H1 (cell line): Measurements from ENCODE around the gene UGT2B7. TPM values are rescaled to one million over a fixed set of nuclear protein-coding genes. Genes with fewer than 3 reads are reported as not detected.
"Not testable (repeated sequence)": the region's sequence is repeated elsewhere in the genome, so short reads cannot be mapped to it uniquely, and the experiment has no call there.

Source experiments
- CTCF ChIA-PET: fragments of 300-600 bp; sonication (Branson Sonifier 250); formaldehyde crosslinking; loops from one replicate; lab custom pipeline; 2021; ENCODE audit not compliant: partially characterized antibody; lab: Charles Lee
- POLR2A ChIA-PET: fragments of 300-600 bp; sonication (Branson Sonifier 250); formaldehyde crosslinking; loops from one replicate; lab custom pipeline; 2021; ENCODE audit warnings: inconsistent platforms; ENCODE audit not compliant: partially characterized antibody; lab: Charles Lee
- DNase-seq, 2 experiments: peaks; one replicate each; pipeline versions ENCODE4 v3.0.0 to v3.0.0-alpha.2; 2010 to 2022; ENCODE audit warnings: low spot score in 2 of 2, low read depth in 1 of 2, mixed read lengths in 1 of 2
- FAIRE-seq: peaks from 2 replicates; lab custom pipeline; 2011; peaks lifted over from hg19 to GRCh38; lab: Jason Lieb, UNC
- H2AFZ ChIP-seq: 2 replicates; pipeline ENCODE4 v1.8.1; 2012; ENCODE audit warnings: low read length, inconsistent platforms
- H2AK5ac ChIP-seq: 2 replicates; pipeline ENCODE4 v1.6.1; 2013; ENCODE audit warnings: low read depth, low read length
- H2BK120ac ChIP-seq: replicated peaks from 2 replicates; pipeline ENCODE3; 2013; ENCODE audit warnings: low read depth, low read length, inconsistent platforms
- H2BK12ac ChIP-seq: 2 replicates; pipeline ENCODE4 v1.6.1; 2013; ENCODE audit warnings: low read depth, low read length
- H2BK15ac ChIP-seq: 2 replicates; pipeline ENCODE4 v1.6.1; 2013; ENCODE audit warnings: low read length
- H2BK20ac ChIP-seq: 2 replicates; pipeline ENCODE4 v1.6.1; 2013; ENCODE audit warnings: low read length
- H2BK5ac ChIP-seq: 2 replicates; pipeline ENCODE4 v1.6.1; 2013; ENCODE audit warnings: low read depth, low read length
- H3K14ac ChIP-seq: 2 replicates; pipeline ENCODE4 v1.6.1; 2013; ENCODE audit warnings: inconsistent platforms; ENCODE audit not compliant: insufficient read length
- H3K18ac ChIP-seq: 2 replicates; pipeline ENCODE4 v1.6.1; 2013; ENCODE audit warnings: low read length; ENCODE audit errors: extremely low read depth
- H3K23ac ChIP-seq: 2 replicates; pipeline ENCODE4 v1.6.1; 2013; ENCODE audit warnings: inconsistent platforms; ENCODE audit not compliant: insufficient read length
- H3K23me2 ChIP-seq: 2 replicates; pipeline ENCODE4 v1.6.1; 2013; ENCODE audit warnings: low read depth, low read length
- H3K27ac ChIP-seq: 2 replicates; pipeline ENCODE4 v1.6.1; 2011; ENCODE audit warnings: low read depth, low read length, inconsistent platforms
- H3K27me3 ChIP-seq, 4 experiments: replicated peaks in 1 of 4; 1 replicate in 1 of 4; 2 replicates in 3 of 4; pipeline versions ENCODE4 v1.6.1 to v1.8.1; 2011 to 2013; ENCODE audit warnings: low read length in 3 of 4, mild to moderate bottlenecking in 3 of 4, inconsistent platforms in 2 of 4, mixed read lengths in 2 of 4, moderate library complexity in 1 of 4; ENCODE audit not compliant: control insufficient read depth in 3 of 4, insufficient read depth in 3 of 4; ENCODE audit errors: extremely low read depth in 1 of 4
- H3K36me3 ChIP-seq, 4 experiments: 2 replicates each; pipeline versions ENCODE4 v1.6.1 to v1.8.1; 2011 to 2013; ENCODE audit warnings: mild to moderate bottlenecking in 4 of 4, low read length in 3 of 4, moderate library complexity in 2 of 4, control low read depth in 1 of 4, inconsistent platforms in 1 of 4; ENCODE audit not compliant: insufficient read depth in 4 of 4, control insufficient read depth in 2 of 4
- H3K4ac ChIP-seq: replicated peaks from 2 replicates; pipeline ENCODE3; 2013; ENCODE audit warnings: low read length, low read depth, mixed read lengths, inconsistent platforms; ENCODE audit not compliant: insufficient read length
- H3K4me1 ChIP-seq, 4 experiments: replicated peaks in 1 of 4; 1 replicate in 1 of 4; 2 replicates in 3 of 4; pipeline versions ENCODE4 v1.6.1 to v1.8.1; 2011 to 2013; ENCODE audit warnings: low read length in 3 of 4, inconsistent platforms in 2 of 4, mixed read lengths in 1 of 4; ENCODE audit not compliant: insufficient read depth in 4 of 4, control insufficient read depth in 3 of 4
- H3K4me2 ChIP-seq, 2 experiments: 2 replicates each; pipeline versions ENCODE4 v1.6.1 to v1.8.1; 2011 to 2013; ENCODE audit warnings: low read depth in 2 of 2, low read length in 2 of 2, control low read depth in 1 of 2, inconsistent platforms in 1 of 2, mild to moderate bottlenecking in 1 of 2; ENCODE audit not compliant: insufficient read depth in 1 of 2
- H3K4me3 ChIP-seq, 4 experiments: fragments of 200-600, 300-600 bp in 1 of 4; sonication (generic), shearing (Covaris generic), sonication (Bioruptor Twin) in 1 of 4; 2 replicates each; pipeline versions ENCODE4 v1.5.1 to v1.8.1; 2011 to 2016; ENCODE audit warnings: low read length in 4 of 4, low read depth in 3 of 4, control low read depth in 2 of 4, inconsistent platforms in 2 of 4, mild to moderate bottlenecking in 2 of 4, mixed read lengths in 1 of 4, moderate library complexity in 1 of 4; ENCODE audit not compliant: insufficient read depth in 2 of 4; ENCODE audit errors: extremely low read depth in 1 of 4
- H3K56ac ChIP-seq: replicated peaks from 2 replicates; pipeline ENCODE3; 2013; ENCODE audit warnings: low read depth, mild to moderate bottlenecking, mixed read lengths, low read length, inconsistent platforms; ENCODE audit not compliant: insufficient read length
- H3K79me1 ChIP-seq: 2 replicates; pipeline ENCODE4 v1.6.1; 2013; ENCODE audit warnings: low read depth, low read length, control low read depth
- H3K79me2 ChIP-seq, 2 experiments: 2 replicates each; pipeline versions ENCODE4 v1.6.1 to v1.8.1; 2012 to 2013; ENCODE audit warnings: low read length in 2 of 2, mild to moderate bottlenecking in 2 of 2, inconsistent platforms in 1 of 2; ENCODE audit not compliant: insufficient read depth in 2 of 2, control insufficient read depth in 1 of 2
- H3K9ac ChIP-seq, 4 experiments: replicated peaks in 1 of 4; 1 replicate in 1 of 4; 2 replicates in 3 of 4; pipeline versions ENCODE4 v1.6.1 to v1.8.1; 2011 to 2013; ENCODE audit warnings: low read depth in 3 of 4, low read length in 3 of 4, control low read depth in 2 of 4, mild to moderate bottlenecking in 2 of 4, moderate library complexity in 2 of 4, inconsistent platforms in 1 of 4; ENCODE audit errors: extremely low read depth in 1 of 4
- H3K9me3 ChIP-seq, 2 experiments: 2 replicates each; pipeline versions ENCODE4 v1.6.1 to v1.8.1; 2012 to 2013; ENCODE audit warnings: mild to moderate bottlenecking in 2 of 2, moderate library complexity in 2 of 2, control low read depth in 1 of 2, inconsistent platforms in 1 of 2, low read depth in 1 of 2, low read length in 1 of 2, mixed read lengths in 1 of 2; ENCODE audit not compliant: insufficient read depth in 2 of 2
- H4K20me1 ChIP-seq, 2 experiments: replicated peaks in 1 of 2; 2 replicates each; pipeline versions ENCODE3 to v1.8.1; 2011 to 2013; ENCODE audit warnings: inconsistent platforms in 2 of 2, low read length in 2 of 2, mild to moderate bottlenecking in 1 of 2; ENCODE audit not compliant: insufficient read depth in 2 of 2, control insufficient read depth in 1 of 2
- H4K5ac ChIP-seq: 2 replicates; pipeline ENCODE4 v1.6.1; 2013; ENCODE audit warnings: low read length, low read depth, mixed read lengths, inconsistent platforms; ENCODE audit not compliant: insufficient read length
- H4K8ac ChIP-seq: 2 replicates; pipeline ENCODE4 v1.8.0; 2013; ENCODE audit warnings: mild to moderate bottlenecking, moderate library complexity, low read length, inconsistent platforms; ENCODE audit not compliant: insufficient read depth; ENCODE audit errors: extremely low read depth
- H4K91ac ChIP-seq: replicated peaks from 2 replicates; pipeline ENCODE3; 2013; ENCODE audit warnings: low read length, mixed read lengths, inconsistent platforms; ENCODE audit not compliant: insufficient read length
- BACH1 ChIP-seq: IDR thresholded peaks from 2 replicates; pipeline ENCODE4 v1.6.1; 2012; ENCODE audit warnings: low read length, improper control_type of control experiment
- CTCF ChIP-seq, 3 experiments: IDR thresholded peaks; 1 replicate in 2 of 3; 2 replicates in 1 of 3; pipeline versions ENCODE4 v1.5.1 to v1.6.1; 2011; ENCODE audit warnings: low read length in 3 of 3, mild to moderate bottlenecking in 3 of 3, inconsistent platforms in 2 of 3, low read depth in 1 of 3, moderate library complexity in 1 of 3; ENCODE audit not compliant: insufficient read depth in 1 of 3; ENCODE audit errors: control extremely low read depth in 1 of 3
- SP4 ChIP-seq: IDR thresholded peaks from 2 replicates; pipeline ENCODE4 v1.6.1; 2012; ENCODE audit warnings: low read length, inconsistent platforms
- WGBS, 2 experiments: shearing (Covaris generic) in 1 of 2; methylation state at CpG; one replicate each; pipeline versions ENCODE4 v1.1.6 to v1.1.7; 2013 to 2015; ENCODE audit warnings: low lambda C conversion rate in 2 of 2, mixed read lengths in 2 of 2, inconsistent platforms in 1 of 2, low coverage in 1 of 2, missing lambda C conversion rate in 1 of 2; ENCODE audit not compliant: insufficient replicate concordance in 2 of 2, insufficient coverage in 1 of 2, insufficient read length in 1 of 2; ENCODE audit errors: extremely low coverage in 1 of 2, missing lambda C conversion rate in 1 of 2; 5-methylcytosine and 5-hydroxymethylcytosine counted together
- polyA plus RNA-seq, 7 experiments: library from polyadenylated mRNA; depleted of rRNA in 3 of 7; stranded (reverse) in 5 of 7; unstranded in 2 of 7; fragments of >200 nt in 5 of 7; fragments of 200-250 nt in 2 of 7; gene quantifications; 1 replicate in 5 of 7; 2 replicates in 1 of 7; 4 replicates in 1 of 7; pipeline versions ENCODE4 v1.2.1 to v1.2.3, GENCODE V29; 2011 to 2013; ENCODE audit warnings: missing spikeins in 2 of 7, mixed read lengths in 2 of 7
- total RNA-seq: library from RNA; stranded (reverse); fragmentation: NEBNext Ultra II Directional; extraction: Animal tissue kit (Norgen Biotek cat#: 25700); gene quantifications from 2 replicates; pipeline ENCODE4 v1.2.1, GENCODE V29; 2021

Gene UGT2B7
- total and polyA plus RNA-seq, 2 of the 8 experiments (the other 6 are each of a cell fraction or from before 2014, with no cell fraction given): not detected

DNA sequence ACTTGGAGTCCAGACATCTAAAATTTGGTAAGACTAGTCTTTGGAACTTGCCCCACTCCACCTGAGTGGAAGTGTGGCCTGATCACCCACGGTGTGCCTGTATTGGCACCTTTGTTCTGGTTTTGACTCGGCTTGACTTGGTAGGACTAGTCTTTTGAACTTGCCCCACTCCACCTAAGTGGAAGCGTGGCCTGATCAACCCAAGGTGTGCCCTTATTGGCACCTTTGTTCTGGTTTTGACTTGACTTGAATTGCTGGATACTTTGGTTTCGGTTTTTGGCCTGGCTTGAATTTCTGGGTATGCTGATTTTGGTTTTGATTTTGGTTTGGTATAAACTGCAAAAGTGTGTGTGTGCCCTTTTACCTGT lies 44.7 kb upstream of the UGT2B7 start (continued):
- no peak for TF ChIP-seq BACH1
- no peak for TF ChIP-seq CTCF (IDR thresholded peaks at IDR 0.05; ENCODE audit: control extremely low read depth in 1 of 3, insufficient read depth in 1 of 3, low read depth in 1 of 3, low read length in 3 of 3)
- TF ChIP-seq SP4: no peak

- 85% methylated on average over 7 of the region's 7 CpGs; no CpG with 5 or more reads in 1 of the 2 experiments for WGBS, 2 experiments
These were observed 42.9 kb upstream of the UGT2B7 start for GRCh38 chr4:69053309-69053885.

More at GRCh38 chr4:69053309-69053885, 42.9 kb upstream of the UGT2B7 start:
- H3K9ac ChIP-seq, H3K27ac ChIP-seq, H3K56ac ChIP-seq, H4K20me1 ChIP-seq, H4K5ac ChIP-seq, H3K36me3 ChIP-seq, DNase-seq, H2BK120ac ChIP-seq, H2AK5ac ChIP-seq, H4K8ac ChIP-seq, H2BK12ac ChIP-seq, H3K79me1 ChIP-seq, H3K9me3 ChIP-seq, H4K91ac ChIP-seq, H2BK15ac ChIP-seq, H2BK5ac ChIP-seq, H3K4me3 ChIP-seq, H3K4ac ChIP-seq, H3K23me2 ChIP-seq, H3K18ac ChIP-seq, FAIRE-seq, H3K79me2 ChIP-seq, H2BK20ac ChIP-seq, H3K23ac ChIP-seq, H3K4me2 ChIP-seq, POLR2A ChIA-PET, H3K27me3 ChIP-seq, H2AFZ ChIP-seq, H3K14ac ChIP-seq: not testable (repeated sequence)
- CTCF ChIA-PET: interaction anchor here (1.0 to 1.2 kb wide), 2 partner anchors 29 to 416 kb away, joined by 3 read pairs; no protein-coding TSS in a partner anchor
- H3K4me1 ChIP-seq: peaks cover 5 to 14% (median 8%) of the 10 kb centered on the region in 4 experiments; a peak in 6 of 7 replicates
